CD4-positive, alpha-beta T cell treated with Interleukin-21 for 1 hour (primary cell): Measurements from ENCODE around the gene GOLGA8Q.
"Not testable (repeated sequence)": the region's sequence is repeated elsewhere in the genome, so short reads cannot be mapped to it uniquely, and the experiment has no call there.

Source experiments
- DNase-seq: peaks from one replicate; pipeline ENCODE4 v3.0.0-alpha.2; 2020

Gene GOLGA8Q

GRCh38 chr15:30551750-30552149 lies at the start of gene GOLGA8Q:
Gene GOLGA8Q, plus strand, starts transcription at chr15:30552050. Its CDS starts 28 bp downstream, at chr15:30552078.
- not testable (repeated sequence) for DNase-seq

- not testable (repeated sequence) for DNase-seq
Measured at GRCh38 chr15:30502904-30503781, 48.7 kb upstream of the GOLGA8Q start.

- not testable (repeated sequence) for DNase-seq
Measured at GRCh38 chr15:30504162-30504843, 47.5 kb upstream of the GOLGA8Q start.

GRCh38 chr15:30514545-30514944 lies 37.3 kb upstream of the GOLGA8Q start:
- not testable (repeated sequence) for DNase-seq

DNA sequence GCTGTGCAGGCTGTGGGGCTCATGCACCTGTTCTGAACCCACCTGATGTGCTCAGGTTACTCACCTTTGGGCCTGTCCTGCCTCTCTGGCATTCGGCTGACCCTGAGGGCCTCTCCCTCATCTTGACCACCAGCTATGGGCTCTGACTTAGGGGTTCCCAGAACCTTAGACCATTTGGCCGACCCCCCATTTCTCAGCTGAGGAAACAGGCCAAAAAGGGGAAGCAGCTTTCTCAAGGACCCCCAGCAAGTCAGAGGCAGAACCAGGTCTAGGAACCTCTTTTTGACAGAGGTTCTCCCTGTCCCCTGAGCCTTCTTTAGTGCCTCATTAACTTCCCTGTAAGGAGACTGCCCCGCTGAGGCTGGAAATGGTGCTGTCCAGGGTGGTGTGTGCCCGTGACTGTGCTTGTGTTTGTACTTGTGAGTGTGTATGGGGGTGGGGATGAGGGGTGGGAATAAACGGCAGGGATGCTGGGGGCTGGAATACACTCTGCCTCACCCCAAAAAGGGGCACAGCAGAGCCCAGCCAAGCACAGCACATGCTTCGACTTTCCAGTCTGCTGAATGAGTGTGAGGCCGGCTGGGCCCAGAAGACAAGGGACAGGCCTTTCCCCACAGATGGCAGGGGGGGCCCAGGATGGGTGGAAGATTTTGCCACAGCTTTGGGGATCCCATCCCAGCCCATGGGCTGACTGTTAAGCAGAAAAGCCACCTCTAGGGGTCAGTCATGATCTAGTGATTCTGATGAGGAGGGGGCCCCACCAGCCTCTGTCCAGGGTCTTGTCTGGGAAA lies 28.2 kb upstream of the GOLGA8Q start:
- not testable (repeated sequence) for DNase-seq

DNA sequence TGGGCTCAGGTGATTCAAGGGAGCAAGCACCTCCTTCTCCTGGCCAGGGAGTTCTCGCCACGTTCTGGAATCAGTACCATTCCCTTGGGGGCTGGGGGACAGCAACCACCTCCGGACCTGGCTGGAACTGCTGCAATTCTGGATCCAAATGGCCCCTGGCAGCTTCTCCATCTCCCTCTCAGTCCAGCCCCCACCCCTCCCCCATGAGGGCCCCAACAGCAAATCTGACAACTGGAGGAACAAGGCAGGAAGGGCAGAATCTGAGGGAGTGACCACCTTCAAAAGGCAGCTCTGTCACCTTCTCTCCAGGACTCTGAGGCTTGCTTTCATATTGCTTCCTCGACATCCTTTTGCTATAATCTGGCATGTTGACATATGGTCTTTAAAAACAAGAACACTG lies 25.9 kb upstream of the GOLGA8Q start:
- DNase-seq = not testable (repeated sequence)

GRCh38 chr15:30529049-30529448 lies 22.8 kb upstream of the GOLGA8Q start:
- DNase-seq = not testable (repeated sequence)

DNA sequence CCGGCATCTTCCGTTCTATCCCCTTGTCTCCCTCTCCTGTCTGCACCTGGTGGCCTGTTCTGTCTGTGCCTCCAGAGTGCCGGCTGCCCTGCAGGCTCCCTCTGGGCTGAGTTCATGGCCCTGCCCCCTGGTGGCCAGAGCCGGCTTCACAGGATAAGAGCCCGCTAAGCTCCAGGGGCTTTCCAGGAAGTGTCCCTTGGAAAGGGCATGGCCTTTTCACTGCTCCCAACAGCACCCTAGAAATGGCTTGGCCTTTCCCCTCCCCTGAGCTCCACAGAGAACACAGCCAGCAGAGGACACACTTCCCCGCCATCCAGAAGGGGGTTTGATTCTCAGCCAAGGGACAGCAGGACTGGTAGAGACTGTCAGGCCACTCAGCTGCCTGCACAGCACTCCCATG lies 15.1 kb downstream of the GOLGA8Q start:
- DNase-seq = not testable (repeated sequence)

GRCh38 chr15:30573012-30573491 lies 21.2 kb downstream of the GOLGA8Q start:
- not testable (repeated sequence) for DNase-seq

DNA sequence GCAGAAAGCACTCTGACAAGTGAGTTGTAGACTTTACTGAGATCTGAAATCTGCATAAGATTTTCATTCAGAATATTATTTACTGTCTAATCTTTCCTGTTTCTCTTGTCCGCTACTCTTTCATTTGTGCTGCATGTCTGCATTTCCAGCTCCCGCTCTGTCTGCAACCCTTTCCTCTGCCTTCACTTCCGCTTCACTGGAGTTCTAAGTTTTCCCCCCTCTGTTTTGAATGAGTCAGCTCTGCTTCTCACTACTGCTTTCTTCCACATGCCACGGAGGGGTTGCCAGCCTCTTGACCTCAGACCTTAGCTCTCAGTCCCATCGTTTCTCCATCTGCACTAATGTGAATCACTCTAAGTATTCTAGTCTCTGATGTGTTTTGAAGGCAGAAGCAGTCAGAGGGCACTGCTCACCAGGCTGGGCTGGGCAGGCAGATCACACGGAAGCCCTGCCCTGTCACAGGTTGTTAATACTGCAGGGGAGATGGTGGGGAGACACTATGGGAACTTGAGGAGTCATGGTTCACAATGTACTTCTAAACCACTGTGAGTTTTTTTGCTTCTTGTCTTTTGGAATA lies 27.6 kb downstream of the GOLGA8Q start:
- not testable (repeated sequence) for DNase-seq

DNA sequence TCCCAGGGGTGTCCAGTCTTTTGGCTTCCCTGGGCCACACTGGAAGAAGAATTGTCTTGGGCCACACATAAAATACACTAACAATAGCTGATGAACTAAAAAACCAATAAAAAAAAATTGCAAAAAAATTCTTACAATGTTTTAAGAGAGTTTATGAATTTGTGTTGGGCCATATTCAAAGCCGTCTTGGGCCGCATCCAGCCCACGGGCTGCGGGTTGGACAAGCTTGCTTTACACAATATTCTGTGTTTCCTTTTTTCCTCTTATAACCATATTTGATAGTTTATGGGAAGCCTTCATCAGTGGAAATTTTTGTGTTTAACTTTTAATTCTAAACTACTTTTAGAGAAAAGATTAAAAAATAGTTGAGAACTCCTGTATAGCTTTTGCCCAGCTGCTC lies 28.9 kb downstream of the GOLGA8Q start:
- not testable (repeated sequence) for DNase-seq

- peak; percentile 14 for DNase-seq
Measured at GRCh38 chr15:30598953-30599352, 47.1 kb downstream of the GOLGA8Q start.

- DNase-seq = not testable (repeated sequence)
Measured at GRCh38 chr15:30603796-30604195, 51.9 kb downstream of the GOLGA8Q start, which contains the start of gene GOLGA8H. Gene GOLGA8H, plus strand, starts transcription at chr15:30604028. Its CDS starts 98 bp downstream, at chr15:30604126.
